Progenitor cell of endocrine pancreas (in vitro differentiated cells): ENCODE measurements around the gene ATPAF2. TPM values are rescaled to one million over a fixed set of nuclear protein-coding genes. Genes with fewer than 3 reads are reported as not detected.

Source experiments
- DNase-seq: peaks from one replicate; pipeline ENCODE4 v3.0.0; 2021; ENCODE audit warnings: low spot score; ENCODE audit not compliant: unreplicated experiment
- H3K27ac Mint-ChIP-seq: 2 replicates; pipeline ENCODE4 v1.8.0; 2021; ENCODE audit warnings: mild to moderate bottlenecking, moderate library complexity, mixed read lengths
- H3K27me3 Mint-ChIP-seq: 2 replicates; pipeline ENCODE4 v1.8.0; 2021; ENCODE audit warnings: mixed read lengths
- H3K36me3 Mint-ChIP-seq: 2 replicates; pipeline ENCODE4 v1.8.0; 2022; ENCODE audit warnings: mixed read lengths; ENCODE audit not compliant: insufficient read depth
- H3K4me1 Mint-ChIP-seq: 2 replicates; pipeline ENCODE4 v1.8.0; 2021; ENCODE audit warnings: low read depth, mixed read lengths
- H3K4me3 Mint-ChIP-seq: 2 replicates; pipeline ENCODE4 v1.8.0; 2021; ENCODE audit warnings: low read depth, mild to moderate bottlenecking, moderate library complexity, mixed read lengths
- H3K9me3 Mint-ChIP-seq: 2 replicates; pipeline ENCODE4 v1.8.0; 2021; ENCODE audit warnings: low read depth, mixed read lengths
- CTCF ChIP-seq: fragments of 200-600 bp; sonication (generic); IDR thresholded peaks from one replicate; pipeline ENCODE4 v1.5.0; 2021; ENCODE audit warnings: antibody characterized with exemption, mild to moderate bottlenecking; ENCODE audit not compliant: unreplicated experiment
- total RNA-seq: library from RNA; stranded (reverse); gene quantifications from 2 replicates; pipeline ENCODE4 v1.2.1, GENCODE V29; 2021

ATPAF2 gene
- total RNA-seq, 1 donor from 2014 or later = 31.5 TPM

- no peak for TF ChIP-seq CTCF
- Mint-ChIP-seq H3K27ac (no peak overlapping the region), H3K36me3 (no peaks in the 10 kb centered on the region), H3K9me3 (no peaks in the 10 kb centered on the region), H3K27me3 (no peaks in the 10 kb centered on the region), H3K4me1 (no peaks in the 10 kb centered on the region), H3K4me3 (no peak overlapping the region)
- DNase-seq = no peak
Measured at GRCh38 chr17:17985555-17985954, 53.4 kb downstream of the ATPAF2 start.

GRCh38 chr17:17985153-17985552 is 53.8 kb downstream of the ATPAF2 start:
- TF ChIP-seq CTCF = no peak
- H3K4me3 Mint-ChIP-seq = no peak overlapping the region
- no peak overlapping the region for H3K27ac Mint-ChIP-seq
- no peaks in the 10 kb centered on the region for H3K27me3 Mint-ChIP-seq
- no peak for DNase-seq
- no peaks in the 10 kb centered on the region for H3K9me3 Mint-ChIP-seq
- no peaks in the 10 kb centered on the region for H3K4me1 Mint-ChIP-seq
- no peaks in the 10 kb centered on the region for H3K36me3 Mint-ChIP-seq

GRCh38 chr17:17983776-17984175 is 55.2 kb downstream of the ATPAF2 start:
- Mint-ChIP-seq H3K9me3 (no peaks in the 10 kb centered on the region), H3K4me1 (no peaks in the 10 kb centered on the region), H3K27ac (no peak overlapping the region), H3K36me3 (peaks cover 2% of the 10 kb centered on the region), H3K27me3 (no peaks in the 10 kb centered on the region), H3K4me3 (no peak overlapping the region)
- no peak for TF ChIP-seq CTCF
- no peak for DNase-seq

GRCh38 chr17:17983376-17983775 is 55.6 kb downstream of the ATPAF2 start:
- Mint-ChIP-seq H3K27ac (no peak overlapping the region), H3K9me3 (no peaks in the 10 kb centered on the region), H3K36me3 (peaks cover 3% of the 10 kb centered on the region), H3K27me3 (no peaks in the 10 kb centered on the region), H3K4me1 (no peaks in the 10 kb centered on the region), H3K4me3 (no peak overlapping the region)
- no peak for DNase-seq
- no peak for TF ChIP-seq CTCF

- no peak for TF ChIP-seq CTCF
- DNase-seq = no peak
Measured at GRCh38 chr17:17982801-17983200, 56.2 kb downstream of the ATPAF2 start.

More at GRCh38 chr17:17982801-17983200, 56.2 kb downstream of the ATPAF2 start:
- Mint-ChIP-seq H3K4me3 (no peak overlapping the region), H3K9me3 (no peaks in the 10 kb centered on the region), H3K36me3 (peaks cover 3% of the 10 kb centered on the region), H3K4me1 (no peaks in the 10 kb centered on the region), H3K27me3 (no peaks in the 10 kb centered on the region), H3K27ac (no peak overlapping the region)
